ENCODE data around the gene C21orf91. TPM values are rescaled to one million over a fixed set of nuclear protein-coding genes. Genes with fewer than 3 reads are reported as not detected.

C21orf91 gene
- 17.2 TPM for total RNA-seq (2013)
- polyA plus RNA-seq (10 to 100 TPM in 2 of 3 donors, 1 to 10 TPM in 1; 4.6 to 22.3 (median 18.9) TPM), polyA minus RNA-seq (4.4 and 9.0 TPM in 2 replicates), total RNA-seq (24.8 to 42.4 (median 30.1) reads per million in 11 experiments)

DNA sequence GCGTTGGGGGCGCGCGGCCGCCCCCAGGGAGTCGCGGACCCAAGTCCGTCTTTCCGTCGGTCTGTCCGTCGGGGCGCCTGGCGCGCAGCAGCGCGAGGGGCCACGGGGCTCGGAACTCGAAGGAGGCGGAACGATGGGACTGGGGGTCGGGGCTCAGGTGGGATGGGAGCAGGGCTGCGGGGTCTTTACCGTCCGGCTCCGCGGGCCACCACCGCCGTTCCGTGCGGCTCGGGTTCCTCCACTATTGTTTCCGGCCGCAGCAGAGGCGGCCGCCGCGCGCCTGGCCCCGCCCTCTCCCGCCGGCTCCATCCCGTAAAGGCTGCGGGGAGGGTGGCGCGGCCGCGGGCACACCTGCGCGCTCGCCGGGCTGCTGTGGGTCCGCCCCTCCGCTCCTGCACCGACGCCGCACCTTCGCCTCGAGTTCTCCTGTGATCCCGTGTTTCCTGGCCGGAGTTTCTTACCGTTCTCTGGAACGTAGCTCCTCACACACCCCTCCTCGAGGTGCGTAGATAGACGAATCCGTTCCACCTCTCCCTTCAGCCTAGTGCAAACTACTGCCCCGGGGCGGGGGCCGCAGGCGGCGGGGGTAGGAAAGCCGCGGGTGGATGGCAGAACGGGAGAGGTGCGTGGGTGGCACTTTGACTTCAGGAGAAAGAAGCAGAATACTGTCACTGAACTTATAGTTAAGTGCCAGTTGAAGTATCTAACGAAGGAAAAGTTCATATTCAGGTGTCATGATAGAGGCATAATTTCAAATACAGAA lies at the start of gene C21orf91:
Gene C21orf91 (minus strand): TSS at position 243 of the 763 bp plus-strand sequence. CDS start 1,038 bp downstream, outside the sequence.
- intact Hi-C loops (cut with micrococcal nuclease) = loop anchor here in 1 of 2 donors (5.0 to 10.0 kb wide), 4 partner anchors 37 to 284 kb away; partner anchors contain the start of gene BTG3
- peaks cover 13 to 24% of the 10 kb centered on the region in 2 donors for H3K36me3 ChIP-seq (replicated peaks in 1 of 2; ENCODE audit: control insufficient read depth in 1 of 2, insufficient read depth in 2 of 2, low read length in 2 of 2)
- H3K4me3 ChIP-seq (replicated peaks in 1 of 3; ENCODE audit: low read depth in 2 of 3, low read length in 3 of 3) = peak within 1 kb of the TSS; percentile 85 to 94 (median 92)
- no peaks in the 10 kb centered on the region for H3K27me3 Mint-ChIP-seq (ENCODE audit: low read depth in 3 of 3)
- H3K27ac Mint-ChIP-seq = peak within 1 kb of the TSS; percentile 91 to 100 (median 99)
- no peaks in the 10 kb centered on the region for H3K9me3 ChIP-seq (replicated peaks in 1 of 2; ENCODE audit: control insufficient read depth in 1 of 2, insufficient read depth in 1 of 2, low read length in 2 of 2)
- H4K20me1 ChIP-seq (ENCODE audit: insufficient read depth, low read length) = peaks cover 41% of the 10 kb centered on the region
- H3K4me1 ChIP-seq (ENCODE audit: control insufficient read depth in 1 of 2, insufficient read depth in 2 of 2, low read length in 2 of 2) = peaks cover 16 to 30% of the 10 kb centered on the region in 2 donors
- peak within 1 kb of the TSS; percentile 87 for H2AFZ ChIP-seq (ENCODE audit: insufficient read depth, low read depth, low read length, poor library complexity, severe bottlenecking)
- peak within 1 kb of the TSS; percentile 85 for H3K9ac ChIP-seq (ENCODE audit: insufficient read depth, low read length, poor library complexity, severe bottlenecking)
- H3K4me2 ChIP-seq (replicated peaks; ENCODE audit: extremely low read depth, low read length, poor library complexity, severe bottlenecking) = peak within 1 kb of the TSS; percentile 79
- H3K36me3 Mint-ChIP-seq = peaks cover 16 to 20% of the 10 kb centered on the region in 2 donors
- WGBS (ENCODE audit: insufficient coverage) = under 1% methylated on average over 70 of the region's 78 CpGs
- H3K79me2 ChIP-seq (ENCODE audit: insufficient read depth, low read length) = peaks cover 48% of the 10 kb centered on the region
- DNase-seq = peak; percentile 78 to 83 (median 82)
- TF ChIP-seq, protein P1, sequence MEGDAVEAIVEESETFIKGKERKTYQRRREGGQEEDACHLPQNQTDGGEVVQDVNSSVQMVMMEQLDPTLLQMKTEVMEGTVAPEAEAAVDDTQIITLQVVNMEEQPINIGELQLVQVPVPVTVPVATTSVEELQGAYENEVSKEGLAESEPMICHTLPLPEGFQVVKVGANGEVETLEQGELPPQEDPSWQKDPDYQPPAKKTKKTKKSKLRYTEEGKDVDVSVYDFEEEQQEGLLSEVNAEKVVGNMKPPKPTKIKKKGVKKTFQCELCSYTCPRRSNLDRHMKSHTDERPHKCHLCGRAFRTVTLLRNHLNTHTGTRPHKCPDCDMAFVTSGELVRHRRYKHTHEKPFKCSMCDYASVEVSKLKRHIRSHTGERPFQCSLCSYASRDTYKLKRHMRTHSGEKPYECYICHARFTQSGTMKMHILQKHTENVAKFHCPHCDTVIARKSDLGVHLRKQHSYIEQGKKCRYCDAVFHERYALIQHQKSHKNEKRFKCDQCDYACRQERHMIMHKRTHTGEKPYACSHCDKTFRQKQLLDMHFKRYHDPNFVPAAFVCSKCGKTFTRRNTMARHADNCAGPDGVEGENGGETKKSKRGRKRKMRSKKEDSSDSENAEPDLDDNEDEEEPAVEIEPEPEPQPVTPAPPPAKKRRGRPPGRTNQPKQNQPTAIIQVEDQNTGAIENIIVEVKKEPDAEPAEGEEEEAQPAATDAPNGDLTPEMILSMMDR (IDR thresholded peaks at IDR 0.05) = no peak
- H3K9me3 Mint-ChIP-seq = peaks cover 0 to 4% (median 0%) of the 10 kb centered on the region in 7 donors
- no peaks in the 10 kb centered on the region for H3K27me3 ChIP-seq (ENCODE audit: control insufficient read depth in 2 of 2, insufficient read depth in 2 of 2, low read length in 2 of 2)
- H3K4me3 Mint-ChIP-seq = peak within 1 kb of the TSS; percentile 92 to 94
- peaks cover 30% of the 10 kb centered on the region for H3K4me1 Mint-ChIP-seq
- H3K27ac ChIP-seq (ENCODE audit: low read depth in 1 of 2, low read length in 2 of 2) = peak within 1 kb of the TSS; percentile 74 to 94

DNA sequence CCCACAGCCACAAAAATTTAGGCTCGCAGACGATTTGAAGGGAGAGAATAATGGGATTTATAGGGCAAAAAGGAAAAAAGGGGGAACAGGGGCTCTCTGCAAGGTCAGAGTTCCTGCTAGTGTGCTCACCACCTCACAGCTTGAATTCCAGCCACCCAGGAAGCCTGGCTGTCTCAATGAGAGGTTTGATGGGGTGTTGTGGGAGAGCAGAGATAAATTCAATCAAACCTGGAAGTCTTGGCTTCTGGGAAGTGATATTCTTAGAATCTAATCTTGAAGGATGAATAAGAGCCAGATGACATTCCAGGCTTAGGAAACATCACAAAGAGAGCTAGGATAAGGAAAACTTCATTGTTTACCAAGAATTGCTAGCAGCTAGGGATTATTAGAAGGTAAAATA lies 47.4 kb upstream of the C21orf91 start:
- Mint-ChIP-seq H3K27ac (peak overlapping the region in 1 of 7 donors; percentile 40), H3K36me3 (no peaks in the 10 kb centered on the region)
- TF ChIP-seq, protein P1 (IDR thresholded peaks at IDR 0.05) = no peak

More for the DNA sequence above, 47.4 kb upstream of the C21orf91 start:
- H3K27me3 ChIP-seq (ENCODE audit: control insufficient read depth in 2 of 2, insufficient read depth in 2 of 2, low read length in 2 of 2) = no peaks in the 10 kb centered on the region
- no peaks in the 10 kb centered on the region for H3K79me2 ChIP-seq (ENCODE audit: insufficient read depth, low read length)
- H2AFZ ChIP-seq (ENCODE audit: insufficient read depth, low read depth, low read length, poor library complexity, severe bottlenecking) = no peak overlapping the region
- 100% methylated on average over 2 of the region's 2 CpGs for whole genome bisulfite sequencing (ENCODE audit: insufficient coverage)
- no peaks in the 10 kb centered on the region for H3K36me3 ChIP-seq (replicated peaks in 1 of 2; ENCODE audit: control insufficient read depth in 1 of 2, insufficient read depth in 2 of 2, low read length in 2 of 2)
- no peak overlapping the region for H3K27ac ChIP-seq (ENCODE audit: low read depth in 1 of 2, low read length in 2 of 2)
- no peaks in the 10 kb centered on the region for H3K9me3 ChIP-seq (replicated peaks in 1 of 2; ENCODE audit: control insufficient read depth in 1 of 2, insufficient read depth in 1 of 2, low read length in 2 of 2)
- H3K4me3 Mint-ChIP-seq = no peak overlapping the region
- no peak overlapping the region for H3K4me2 ChIP-seq (replicated peaks; ENCODE audit: extremely low read depth, low read length, poor library complexity, severe bottlenecking)
- intact Hi-C loops (cut with micrococcal nuclease) = no loop called here
- H3K9me3 Mint-ChIP-seq = peaks cover 0 to 5% (median 2%) of the 10 kb centered on the region in 7 donors
- no peaks in the 10 kb centered on the region for H3K4me1 Mint-ChIP-seq
- H3K4me1 ChIP-seq (ENCODE audit: control insufficient read depth in 1 of 2, insufficient read depth in 2 of 2, low read length in 2 of 2) = no peaks in the 10 kb centered on the region
- DNase-seq = no peak
- H4K20me1 ChIP-seq (ENCODE audit: insufficient read depth, low read length) = no peaks in the 10 kb centered on the region
- H3K27me3 Mint-ChIP-seq (ENCODE audit: low read depth in 3 of 3) = no peaks in the 10 kb centered on the region
- no peak overlapping the region for H3K9ac ChIP-seq (ENCODE audit: insufficient read depth, low read length, poor library complexity, severe bottlenecking)
- H3K4me3 ChIP-seq (replicated peaks in 1 of 3; ENCODE audit: low read depth in 2 of 3, low read length in 3 of 3) = no peak overlapping the region

Measured in CD14-positive monocyte (primary cell).